Stimulated activated memory B cell treated with anti-CD40 and anti-IgM and Interleukin-4, amounts not matched to agents 10 μg/mL and 1 μg/mL and 100 μg/mL, for 72 hours (primary cell): Measurements from ENCODE around the gene TRIM10.
"Not testable (repeated sequence)": the region's sequence is repeated elsewhere in the genome, so short reads cannot be mapped to it uniquely, and the experiment has no call there.

ENCODE experiments used
- ATAC-seq: fragments of 150-1000 bp; cut with Tn5 transposase; 2 replicates; pipeline ENCODE4 v1.10.0; 2021
- H3K27ac Mint-ChIP-seq: one replicate; pipeline ENCODE4 v1.8.0; 2022; ENCODE audit warnings: mild to moderate bottlenecking, mixed read lengths
- H3K27me3 Mint-ChIP-seq: one replicate; pipeline ENCODE4 v1.8.0; 2022; ENCODE audit warnings: mixed read lengths
- H3K36me3 Mint-ChIP-seq: one replicate; pipeline ENCODE4 v1.8.0; 2022; ENCODE audit warnings: mixed read lengths
- H3K4me1 Mint-ChIP-seq: one replicate; pipeline ENCODE4 v1.8.0; 2022; ENCODE audit warnings: mixed read lengths
- H3K4me3 Mint-ChIP-seq: one replicate; pipeline ENCODE4 v1.8.0; 2022; ENCODE audit warnings: mild to moderate bottlenecking, moderate library complexity, mixed read lengths
- H3K9me3 Mint-ChIP-seq: one replicate; pipeline ENCODE4 v1.8.0; 2022; ENCODE audit warnings: mixed read lengths

The TRIM10 gene

GRCh38 chr6:30130179-30130679, 30.8 kb downstream of the TRIM10 start:
- Mint-ChIP-seq H3K27me3 (peaks cover 67% of the 10 kb centered on the region), H3K4me3 (no peak overlapping the region), H3K36me3 (no peaks in the 10 kb centered on the region), H3K4me1 (peaks cover 15% of the 10 kb centered on the region), H3K27ac (no peak overlapping the region), H3K9me3 (no peaks in the 10 kb centered on the region)
- ATAC-seq, result no peak

GRCh38 chr6:30129265-30130178, 31.5 kb downstream of the TRIM10 start:
- H3K4me3 Mint-ChIP-seq, result no peak overlapping the region
- H3K27ac Mint-ChIP-seq, result no peak overlapping the region
- no peaks in the 10 kb centered on the region for H3K9me3 Mint-ChIP-seq
- peaks cover 15% of the 10 kb centered on the region for H3K4me1 Mint-ChIP-seq
- ATAC-seq, result no peak
- H3K27me3 Mint-ChIP-seq, result peaks cover 68% of the 10 kb centered on the region
- H3K36me3 Mint-ChIP-seq, result no peaks in the 10 kb centered on the region

GRCh38 chr6:30127238-30128093, 33.5 kb downstream of the TRIM10 start:
- no peaks in the 10 kb centered on the region for H3K9me3 Mint-ChIP-seq
- peaks cover 77% of the 10 kb centered on the region for H3K27me3 Mint-ChIP-seq
- H3K36me3 Mint-ChIP-seq, result no peaks in the 10 kb centered on the region
- H3K4me3 Mint-ChIP-seq, result no peak overlapping the region
- H3K27ac Mint-ChIP-seq, result no peak overlapping the region
- ATAC-seq, result peak; percentile 36
- H3K4me1 Mint-ChIP-seq, result peaks cover 15% of the 10 kb centered on the region

- Mint-ChIP-seq H3K27me3 (peaks cover 63% of the 10 kb centered on the region), H3K9me3 (no peaks in the 10 kb centered on the region), H3K4me1 (peaks cover 8% of the 10 kb centered on the region), H3K27ac (no peak overlapping the region), H3K36me3 (no peaks in the 10 kb centered on the region), H3K4me3 (no peak overlapping the region)
- ATAC-seq, result no peak
Measured at GRCh38 chr6:30122515-30122914, 38.5 kb downstream of the TRIM10 start.

GRCh38 chr6:30121446-30122366, 39.3 kb downstream of the TRIM10 start:
- peaks cover 6% of the 10 kb centered on the region for H3K4me1 Mint-ChIP-seq
- no peak overlapping the region for H3K27ac Mint-ChIP-seq
- H3K27me3 Mint-ChIP-seq, result peaks cover 62% of the 10 kb centered on the region
- ATAC-seq, result no peak
- H3K9me3 Mint-ChIP-seq, result no peaks in the 10 kb centered on the region
- no peak overlapping the region for H3K4me3 Mint-ChIP-seq
- H3K36me3 Mint-ChIP-seq, result no peaks in the 10 kb centered on the region

- not testable (repeated sequence) for ATAC-seq, H3K27ac Mint-ChIP-seq, H3K9me3 Mint-ChIP-seq, H3K4me1 Mint-ChIP-seq, H3K4me3 Mint-ChIP-seq, H3K36me3 Mint-ChIP-seq
- H3K27me3 Mint-ChIP-seq, result peaks cover 62% of the 10 kb centered on the region
Measured at GRCh38 chr6:30118691-30119090, 42.3 kb downstream of the TRIM10 start.

- no peak overlapping the region for H3K27ac Mint-ChIP-seq
- H3K27me3 Mint-ChIP-seq, result peaks cover 51% of the 10 kb centered on the region
- H3K9me3 Mint-ChIP-seq, result no peaks in the 10 kb centered on the region
Measured at GRCh38 chr6:30116724-30117123, 44.3 kb downstream of the TRIM10 start.

GRCh38 chr6:30113841-30114240, 47.2 kb downstream of the TRIM10 start:
- H3K27ac Mint-ChIP-seq, result no peak overlapping the region
- no peak overlapping the region for H3K4me3 Mint-ChIP-seq
- no peaks in the 10 kb centered on the region for H3K36me3 Mint-ChIP-seq
- ATAC-seq, result no peak
- peaks cover 25% of the 10 kb centered on the region for H3K4me1 Mint-ChIP-seq
- no peaks in the 10 kb centered on the region for H3K9me3 Mint-ChIP-seq
- H3K27me3 Mint-ChIP-seq, result peaks cover 49% of the 10 kb centered on the region

More at GRCh38 chr6:30116724-30117123, 44.3 kb downstream of the TRIM10 start:
- Mint-ChIP-seq H3K36me3 (no peaks in the 10 kb centered on the region), H3K4me3 (no peak overlapping the region), H3K4me1 (peaks cover 22% of the 10 kb centered on the region)
- ATAC-seq, result no peak

GRCh38 chr6:30113003-30113759, 47.8 kb downstream of the TRIM10 start, which contains the start of gene TRIM31:
TSS of gene TRIM31 (minus strand) at chr6:30113090. CDS start at chr6:30112805, 285 bp downstream.
- H3K4me1 Mint-ChIP-seq, result peaks cover 22% of the 10 kb centered on the region
- peak within 1 kb of the TSS; percentile 36 for H3K4me3 Mint-ChIP-seq
- H3K9me3 Mint-ChIP-seq, result no peaks in the 10 kb centered on the region
- no peak within 1 kb of the TSS for H3K27ac Mint-ChIP-seq
- no peaks in the 10 kb centered on the region for H3K36me3 Mint-ChIP-seq
- ATAC-seq, result peak; percentile 93
- H3K27me3 Mint-ChIP-seq, result peaks cover 50% of the 10 kb centered on the region

GRCh38 chr6:30112402-30112994, 48.5 kb downstream of the TRIM10 start:
- no peak for ATAC-seq
- H3K27me3 Mint-ChIP-seq, result peaks cover 50% of the 10 kb centered on the region
- H3K4me1 Mint-ChIP-seq, result peaks cover 22% of the 10 kb centered on the region
- H3K27ac Mint-ChIP-seq, result no peak overlapping the region
- no peaks in the 10 kb centered on the region for H3K36me3 Mint-ChIP-seq
- H3K9me3 Mint-ChIP-seq, result no peaks in the 10 kb centered on the region
- H3K4me3 Mint-ChIP-seq, result peak overlapping the region; percentile 36

GRCh38 chr6:30111266-30111856, 49.6 kb downstream of the TRIM10 start:
- Mint-ChIP-seq H3K36me3 (no peaks in the 10 kb centered on the region), H3K4me3 (no peak overlapping the region), H3K4me1 (peaks cover 22% of the 10 kb centered on the region), H3K27ac (no peak overlapping the region), H3K27me3 (peaks cover 50% of the 10 kb centered on the region), H3K9me3 (no peaks in the 10 kb centered on the region)
- ATAC-seq, result no peak

- Mint-ChIP-seq H3K27me3 (peaks cover 53% of the 10 kb centered on the region), H3K9me3 (no peaks in the 10 kb centered on the region), H3K4me3 (no peak overlapping the region), H3K4me1 (peaks cover 38% of the 10 kb centered on the region), H3K27ac (no peak overlapping the region), H3K36me3 (no peaks in the 10 kb centered on the region)
- ATAC-seq, result no peak
Measured at GRCh38 chr6:30104661-30105060, 56.4 kb downstream of the TRIM10 start.

GRCh38 chr6:30103872-30104179, 57.2 kb downstream of the TRIM10 start:
- H3K36me3 Mint-ChIP-seq, result no peaks in the 10 kb centered on the region
- H3K9me3 Mint-ChIP-seq, result no peaks in the 10 kb centered on the region
- no peak for ATAC-seq
- peaks cover 58% of the 10 kb centered on the region for H3K27me3 Mint-ChIP-seq
- H3K4me3 Mint-ChIP-seq, result peak overlapping the region; percentile 82
- peak overlapping the region; percentile 43 for H3K27ac Mint-ChIP-seq
- H3K4me1 Mint-ChIP-seq, result peaks cover 38% of the 10 kb centered on the region
